ENCODE results near the gene RAF1.
"Not testable (repeated sequence)": the region's sequence is repeated elsewhere in the genome, so short reads cannot be mapped to it uniquely, and the experiment has no call there.

Gene RAF1

GRCh38 chr3:12706504-12707253 lies 42.8 kb upstream of the RAF1 start:
- TF ChIP-seq, protein P1, sequence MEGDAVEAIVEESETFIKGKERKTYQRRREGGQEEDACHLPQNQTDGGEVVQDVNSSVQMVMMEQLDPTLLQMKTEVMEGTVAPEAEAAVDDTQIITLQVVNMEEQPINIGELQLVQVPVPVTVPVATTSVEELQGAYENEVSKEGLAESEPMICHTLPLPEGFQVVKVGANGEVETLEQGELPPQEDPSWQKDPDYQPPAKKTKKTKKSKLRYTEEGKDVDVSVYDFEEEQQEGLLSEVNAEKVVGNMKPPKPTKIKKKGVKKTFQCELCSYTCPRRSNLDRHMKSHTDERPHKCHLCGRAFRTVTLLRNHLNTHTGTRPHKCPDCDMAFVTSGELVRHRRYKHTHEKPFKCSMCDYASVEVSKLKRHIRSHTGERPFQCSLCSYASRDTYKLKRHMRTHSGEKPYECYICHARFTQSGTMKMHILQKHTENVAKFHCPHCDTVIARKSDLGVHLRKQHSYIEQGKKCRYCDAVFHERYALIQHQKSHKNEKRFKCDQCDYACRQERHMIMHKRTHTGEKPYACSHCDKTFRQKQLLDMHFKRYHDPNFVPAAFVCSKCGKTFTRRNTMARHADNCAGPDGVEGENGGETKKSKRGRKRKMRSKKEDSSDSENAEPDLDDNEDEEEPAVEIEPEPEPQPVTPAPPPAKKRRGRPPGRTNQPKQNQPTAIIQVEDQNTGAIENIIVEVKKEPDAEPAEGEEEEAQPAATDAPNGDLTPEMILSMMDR (IDR thresholded peaks at IDR 0.05; ENCODE audit: insufficient read depth, low read length, poor library complexity, severe bottlenecking) = peak; percentile 91
- no peaks in the 10 kb centered on the region for H3K36me3 ChIP-seq (ENCODE audit: control insufficient read depth, insufficient read depth, low read length)
- peak; percentile 28 for DNase-seq (ENCODE audit: extremely low read depth, insufficient read length)
- H3K4me3 ChIP-seq (replicated peaks; ENCODE audit: low read depth, low read length) = no peak overlapping the region
- peaks cover 2% of the 10 kb centered on the region for H3K27me3 ChIP-seq (replicated peaks; ENCODE audit: control insufficient read depth, insufficient read depth, low read length)

DNA sequence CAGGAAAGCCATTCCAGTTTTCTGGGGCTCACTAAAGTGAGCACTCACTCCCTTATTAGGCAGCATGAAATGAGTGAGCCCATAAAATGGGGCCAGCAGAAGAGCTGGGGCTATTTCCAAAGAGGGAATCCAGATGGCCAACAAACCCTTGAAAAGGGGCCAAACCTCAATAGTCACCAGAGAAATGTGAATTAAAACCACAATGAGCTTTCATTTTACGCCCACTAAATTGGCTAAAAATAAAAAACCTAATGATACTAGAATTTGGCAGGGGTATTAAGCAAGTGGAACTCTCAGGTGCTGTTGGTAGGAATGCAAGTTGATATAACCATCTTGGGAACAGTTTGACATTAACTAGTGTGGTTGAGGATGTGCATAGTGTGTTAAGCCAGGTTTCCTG lies 42.1 kb upstream of the RAF1 start:
- H3K4me3 ChIP-seq (replicated peaks; ENCODE audit: low read depth, low read length) = no peak overlapping the region

GRCh38 chr3:12705374-12705926 lies 41.5 kb upstream of the RAF1 start:
- Histone ChIP-seq H3K27me3 (replicated peaks; ENCODE audit: control insufficient read depth, insufficient read depth, low read length) (peaks cover 2% of the 10 kb centered on the region), H3K36me3 (ENCODE audit: control insufficient read depth, insufficient read depth, low read length) (no peaks in the 10 kb centered on the region), H3K4me3 (replicated peaks; ENCODE audit: low read depth, low read length) (no peak overlapping the region)
- TF ChIP-seq, protein P1 (IDR thresholded peaks at IDR 0.05; ENCODE audit: insufficient read depth, low read length, poor library complexity, severe bottlenecking) = no peak
- DNase-seq (ENCODE audit: extremely low read depth, insufficient read length) = no peak

More for the DNA sequence above, 42.1 kb upstream of the RAF1 start:
- Histone ChIP-seq H3K36me3 (ENCODE audit: control insufficient read depth, insufficient read depth, low read length) (no peaks in the 10 kb centered on the region), H3K27me3 (replicated peaks; ENCODE audit: control insufficient read depth, insufficient read depth, low read length) (peaks cover 2% of the 10 kb centered on the region)
- no peak for DNase-seq (ENCODE audit: extremely low read depth, insufficient read length)
- TF ChIP-seq, protein P1 (IDR thresholded peaks at IDR 0.05; ENCODE audit: insufficient read depth, low read length, poor library complexity, severe bottlenecking) = no peak

DNA sequence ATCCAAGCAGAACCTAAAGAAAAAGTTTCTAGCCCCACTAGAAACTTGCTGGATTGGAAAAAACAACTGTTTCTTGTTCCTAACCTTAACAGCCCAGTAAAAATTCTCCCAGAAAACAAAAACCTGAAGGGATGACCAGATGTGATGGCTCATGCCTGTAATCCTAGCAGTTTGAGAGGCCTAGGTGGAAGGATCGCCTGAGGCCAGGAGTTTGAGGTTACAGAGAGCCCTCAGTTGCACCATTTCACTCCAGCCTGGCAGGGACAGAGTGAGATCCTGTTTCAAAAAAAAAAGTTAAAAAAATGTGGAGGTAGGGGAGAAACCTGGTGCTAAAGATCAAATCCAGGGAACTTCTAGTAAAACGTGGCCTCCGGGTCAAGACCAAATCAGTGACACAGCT lies 38.6 kb upstream of the RAF1 start:
- Histone ChIP-seq H3K27me3 (replicated peaks; ENCODE audit: control insufficient read depth, insufficient read depth, low read length) (no peaks in the 10 kb centered on the region), H3K36me3 (ENCODE audit: control insufficient read depth, insufficient read depth, low read length) (no peaks in the 10 kb centered on the region), H3K4me3 (replicated peaks; ENCODE audit: low read depth, low read length) (no peak overlapping the region)
- TF ChIP-seq, protein P1 (IDR thresholded peaks at IDR 0.05; ENCODE audit: insufficient read depth, low read length, poor library complexity, severe bottlenecking) = no peak
- no peak for DNase-seq (ENCODE audit: extremely low read depth, insufficient read length)

DNA sequence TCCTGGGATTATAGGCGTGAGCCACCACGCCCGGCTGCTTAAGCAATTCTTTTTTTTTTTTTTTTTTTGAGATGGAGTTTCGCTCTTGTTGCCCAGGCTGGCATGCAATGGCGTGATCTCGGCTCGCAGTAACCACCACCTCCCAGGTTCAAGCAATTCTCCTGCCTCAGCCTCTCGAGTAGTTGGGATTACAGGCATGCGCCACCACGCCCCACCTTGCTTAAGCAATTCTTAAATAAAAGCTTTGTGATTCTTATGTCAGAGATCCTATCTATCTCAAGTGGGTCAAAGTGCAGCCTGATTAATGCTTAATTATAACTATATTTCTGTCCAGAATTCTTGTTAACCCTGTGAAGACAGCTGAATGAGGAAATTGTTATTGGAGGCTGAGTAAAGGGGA lies 37.7 kb upstream of the RAF1 start:
- DNase-seq (ENCODE audit: extremely low read depth, insufficient read length); H3K27me3 ChIP-seq (replicated peaks; ENCODE audit: control insufficient read depth, insufficient read depth, low read length): not testable (repeated sequence)

GRCh38 chr3:12700800-12701199 lies 36.9 kb upstream of the RAF1 start:
- DNase-seq (ENCODE audit: extremely low read depth, insufficient read length) = no peak
- no peaks in the 10 kb centered on the region for H3K36me3 ChIP-seq (ENCODE audit: control insufficient read depth, insufficient read depth, low read length)
- TF ChIP-seq, protein P1 (IDR thresholded peaks at IDR 0.05; ENCODE audit: insufficient read depth, low read length, poor library complexity, severe bottlenecking) = no peak
- no peak overlapping the region for H3K4me3 ChIP-seq (replicated peaks; ENCODE audit: low read depth, low read length)
- H3K27me3 ChIP-seq (replicated peaks; ENCODE audit: control insufficient read depth, insufficient read depth, low read length) = no peaks in the 10 kb centered on the region

More for the DNA sequence above, 37.7 kb upstream of the RAF1 start:
- H3K4me3 ChIP-seq (replicated peaks; ENCODE audit: low read depth, low read length); H3K36me3 ChIP-seq (ENCODE audit: control insufficient read depth, insufficient read depth, low read length): not testable (repeated sequence)

All from GM06990 (cell line).